Gastrocnemius medialis (tissue), 4 donors: ENCODE results near the gene CAMK2N2.

Source experiments
- CTCF ChIP-seq, 5 experiments: fragments of 450-650 bp in 3 of 5; fragments of 200-600 bp in 2 of 5; sonication (generic) in 2 of 5; IDR thresholded peaks in 4 of 5; conservative IDR thresholded peaks in 1 of 5; 1 replicate in 4 of 5; 2 replicates in 1 of 5; pipeline ENCODE4 v1.5.1; 2016 to 2019; ENCODE audit warnings: antibody characterized with exemption in 5 of 5, mild to moderate bottlenecking in 3 of 5, moderate library complexity in 3 of 5
- POLR2A ChIP-seq, 2 donors: fragments of 450-650 bp; IDR thresholded peaks; one replicate each; pipeline ENCODE4 v1.6.1; 2017; ENCODE audit warnings: antibody characterized with exemption in 2 of 2, mild to moderate bottlenecking in 2 of 2, moderate library complexity in 2 of 2

- TF ChIP-seq CTCF (IDR thresholded peaks at IDR 0.05 in 4 of 5, conservative IDR thresholded peaks at IDR 0.05 in 1 of 5) (peak in 2 of 5 experiments; percentile 24 to 32), POLR2A (IDR thresholded peaks at IDR 0.05) (no peak)
Observed at GRCh38 chr3:184229394-184230080, 31.8 kb downstream of the CAMK2N2 start, which contains the start of gene VWA5B2.
